ENCODE data around the gene SLC2A11.

GRCh38 chr22:23825246-23825905, 32.3 kb upstream of the SLC2A11 start:
- no peak for TF ChIP-seq POLR2A (IDR thresholded peaks at IDR 0.05)
- TF ChIP-seq CTCF (IDR thresholded peaks at IDR 0.05) = no peak

Data from esophagus squamous epithelium (tissue), 4 donors.